Astrocyte (in vitro differentiated cells and primary cell): Measurements from ENCODE around the gene APOC4. TPM values are rescaled to one million over a fixed set of nuclear protein-coding genes. Genes with fewer than 3 reads are reported as not detected.

ENCODE experiments used
- DNase-seq: peaks from one replicate; pipeline ENCODE4 v3.0.0-alpha.2; 2010; ENCODE audit warnings: low read depth
- FAIRE-seq: peaks from 2 replicates; lab custom pipeline; 2011; peaks lifted over from hg19 to GRCh38; lab: Jason Lieb, UNC
- H2AFZ ChIP-seq: 2 replicates; pipeline ENCODE4 v1.6.0; 2012; ENCODE audit warnings: low read depth, low read length, inconsistent platforms
- H3K27ac ChIP-seq: 2 replicates; pipeline ENCODE4 v1.5.1; 2011; ENCODE audit warnings: low read depth, low read length, inconsistent platforms
- H3K27me3 ChIP-seq: 2 replicates; pipeline ENCODE4 v1.6.0; 2011; ENCODE audit warnings: low read length, inconsistent platforms; ENCODE audit not compliant: insufficient read depth
- H3K36me3 ChIP-seq: 2 replicates; pipeline ENCODE4 v1.5.1; 2011; ENCODE audit warnings: low read length, inconsistent platforms; ENCODE audit not compliant: insufficient read depth
- H3K4me1 ChIP-seq: 2 replicates; pipeline ENCODE4 v1.5.1; 2011; ENCODE audit warnings: low read length, inconsistent platforms; ENCODE audit not compliant: insufficient read depth
- H3K4me2 ChIP-seq: 2 replicates; pipeline ENCODE4 v1.6.0; 2012; ENCODE audit warnings: low read length, inconsistent platforms
- H3K4me3 ChIP-seq: 2 replicates; pipeline ENCODE4 v1.5.1; 2011; ENCODE audit warnings: low read depth, mild to moderate bottlenecking, low read length, inconsistent platforms; ENCODE audit not compliant: insufficient read depth
- H3K79me2 ChIP-seq: 2 replicates; pipeline ENCODE4 v1.6.0; 2012; ENCODE audit warnings: mild to moderate bottlenecking, low read length, inconsistent platforms; ENCODE audit not compliant: insufficient read depth
- H3K9ac ChIP-seq: 2 replicates; pipeline ENCODE4 v1.6.0; 2012; ENCODE audit warnings: mild to moderate bottlenecking, low read length, inconsistent platforms
- H3K9me3 ChIP-seq: 2 replicates; pipeline ENCODE4 v1.5.1; 2012; ENCODE audit warnings: low read depth, mild to moderate bottlenecking, low read length, inconsistent platforms; ENCODE audit not compliant: insufficient read depth
- H4K20me1 ChIP-seq: 2 replicates; pipeline ENCODE4 v1.6.0; 2012; ENCODE audit warnings: low read length, inconsistent platforms; ENCODE audit not compliant: insufficient read depth
- H3K27ac Mint-ChIP-seq: one replicate; pipeline ENCODE4 v1.8.0; 2021; ENCODE audit warnings: mild to moderate bottlenecking, mixed read lengths; ENCODE audit not compliant: unreplicated experiment
- H3K27me3 Mint-ChIP-seq: one replicate; pipeline ENCODE4 v1.8.0; 2021; ENCODE audit warnings: low read depth, mixed read lengths; ENCODE audit not compliant: unreplicated experiment
- H3K36me3 Mint-ChIP-seq: one replicate; pipeline ENCODE4 v1.8.0; 2021; ENCODE audit warnings: low read depth, mixed read lengths; ENCODE audit not compliant: unreplicated experiment
- H3K4me1 Mint-ChIP-seq: one replicate; pipeline ENCODE4 v1.8.0; 2021; ENCODE audit warnings: low read depth, mixed read lengths; ENCODE audit not compliant: unreplicated experiment
- H3K4me3 Mint-ChIP-seq: one replicate; pipeline ENCODE4 v1.8.0; 2021; ENCODE audit warnings: mild to moderate bottlenecking, moderate library complexity, mixed read lengths; ENCODE audit not compliant: unreplicated experiment
- H3K9me3 Mint-ChIP-seq: one replicate; pipeline ENCODE4 v1.8.0; 2021; ENCODE audit warnings: mild to moderate bottlenecking, mixed read lengths; ENCODE audit not compliant: unreplicated experiment
- EZH2 ChIP-seq: IDR thresholded peaks from 2 replicates; pipeline ENCODE4 v1.6.1; 2012; ENCODE audit warnings: mild to moderate bottlenecking, low read length, inconsistent platforms; ENCODE audit not compliant: insufficient read depth
- total RNA-seq: library from RNA; stranded (reverse); gene quantifications from 2 replicates; pipeline ENCODE4 v1.2.1, GENCODE V29; 2021
- TF ChIP-seq, protein P1 (sequence below): IDR thresholded peaks from 2 replicates; pipeline ENCODE4 v1.5.1; 2011; ENCODE audit warnings: low read depth, mild to moderate bottlenecking, inconsistent platforms, low read length, moderate library complexity; ENCODE audit not compliant: insufficient read depth

The APOC4 gene
- total RNA-seq, 1 donor from 2014 or later = not detected

DNA sequence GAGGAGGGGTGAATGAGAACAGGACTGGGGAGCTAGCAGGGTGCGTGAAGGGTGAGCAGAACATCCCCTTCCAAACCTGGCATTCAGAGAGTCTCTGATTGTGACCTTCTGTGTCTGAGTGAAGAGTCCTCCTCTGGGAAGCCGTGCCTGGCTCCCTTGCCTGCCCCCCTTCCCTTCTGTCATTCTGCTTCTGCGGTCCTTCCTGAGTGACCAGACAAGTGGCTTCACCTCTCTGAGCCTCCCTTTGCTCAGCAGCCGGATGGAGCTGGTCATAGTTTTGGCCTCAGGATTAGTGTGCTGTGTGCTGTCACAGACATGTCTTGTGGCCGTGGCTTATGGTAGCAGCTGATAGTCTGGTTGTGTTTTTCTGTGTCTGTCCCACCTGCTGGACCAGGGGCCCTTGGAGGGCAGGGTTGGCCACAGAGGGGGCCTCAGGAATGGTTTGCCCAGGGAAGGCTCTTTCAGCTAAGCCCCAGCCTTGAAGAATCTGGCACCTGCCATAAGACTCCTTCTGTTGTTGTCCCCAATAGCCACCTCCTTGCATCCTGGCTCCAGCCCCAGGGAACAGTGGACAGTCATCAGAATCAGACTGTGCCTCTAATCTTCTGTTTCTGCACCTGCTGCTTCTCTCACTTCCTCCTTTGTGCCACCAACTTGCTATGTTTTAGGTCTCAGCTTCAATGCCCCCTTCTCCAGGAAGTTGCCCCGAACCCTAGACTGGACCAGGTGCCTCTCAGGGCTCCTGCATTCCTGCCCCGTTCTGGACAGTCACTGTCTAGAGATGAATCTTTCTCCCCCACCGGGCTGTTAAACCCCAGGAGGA lies 19.1 kb downstream of the APOC4 start:
- Mint-ChIP-seq H3K4me3 (no peak overlapping the region), H3K27me3 (no peaks in the 10 kb centered on the region), H3K9me3 (no peaks in the 10 kb centered on the region), H3K36me3 (peaks cover 11% of the 10 kb centered on the region), H3K4me1 (peaks cover 20% of the 10 kb centered on the region), H3K27ac (peak overlapping the region; percentile 73)
- peaks cover 66% of the 10 kb centered on the region for H4K20me1 ChIP-seq
- TF ChIP-seq, protein P1, sequence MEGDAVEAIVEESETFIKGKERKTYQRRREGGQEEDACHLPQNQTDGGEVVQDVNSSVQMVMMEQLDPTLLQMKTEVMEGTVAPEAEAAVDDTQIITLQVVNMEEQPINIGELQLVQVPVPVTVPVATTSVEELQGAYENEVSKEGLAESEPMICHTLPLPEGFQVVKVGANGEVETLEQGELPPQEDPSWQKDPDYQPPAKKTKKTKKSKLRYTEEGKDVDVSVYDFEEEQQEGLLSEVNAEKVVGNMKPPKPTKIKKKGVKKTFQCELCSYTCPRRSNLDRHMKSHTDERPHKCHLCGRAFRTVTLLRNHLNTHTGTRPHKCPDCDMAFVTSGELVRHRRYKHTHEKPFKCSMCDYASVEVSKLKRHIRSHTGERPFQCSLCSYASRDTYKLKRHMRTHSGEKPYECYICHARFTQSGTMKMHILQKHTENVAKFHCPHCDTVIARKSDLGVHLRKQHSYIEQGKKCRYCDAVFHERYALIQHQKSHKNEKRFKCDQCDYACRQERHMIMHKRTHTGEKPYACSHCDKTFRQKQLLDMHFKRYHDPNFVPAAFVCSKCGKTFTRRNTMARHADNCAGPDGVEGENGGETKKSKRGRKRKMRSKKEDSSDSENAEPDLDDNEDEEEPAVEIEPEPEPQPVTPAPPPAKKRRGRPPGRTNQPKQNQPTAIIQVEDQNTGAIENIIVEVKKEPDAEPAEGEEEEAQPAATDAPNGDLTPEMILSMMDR = no peak
- TF ChIP-seq EZH2 = no peak
- H3K27ac ChIP-seq = no peak overlapping the region
- H3K9ac ChIP-seq = no peak overlapping the region
- peaks cover 7% of the 10 kb centered on the region for H3K4me1 ChIP-seq
- no peaks in the 10 kb centered on the region for H3K9me3 ChIP-seq
- DNase-seq (no peak), FAIRE-seq (no peak)
- H3K27me3 ChIP-seq = no peaks in the 10 kb centered on the region
- no peak overlapping the region for H3K4me2 ChIP-seq
- H3K36me3 ChIP-seq = peaks cover 10% of the 10 kb centered on the region
- no peak overlapping the region for H3K4me3 ChIP-seq
- H3K79me2 ChIP-seq = peaks cover 68% of the 10 kb centered on the region
- H2AFZ ChIP-seq = no peak overlapping the region

DNA sequence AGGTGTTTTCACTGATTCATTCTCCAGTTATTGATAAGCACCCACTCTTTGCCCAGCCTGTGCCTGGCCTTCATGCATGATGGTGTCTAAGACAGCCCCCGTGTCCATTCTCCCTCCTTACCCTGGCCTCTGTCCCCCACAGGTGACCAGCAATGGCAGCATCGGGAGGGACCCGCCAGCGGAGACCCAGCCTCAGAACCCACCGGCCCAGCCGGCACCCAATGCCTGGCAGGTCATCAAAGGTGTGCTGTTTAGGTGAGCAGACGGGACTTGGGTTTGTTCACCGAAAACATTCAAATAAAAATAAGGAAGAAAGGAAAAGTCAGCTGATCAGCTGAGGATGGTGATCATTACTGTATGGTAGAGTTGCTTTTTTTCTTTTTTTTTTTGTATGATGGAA lies 19.8 kb downstream of the APOC4 start:
- no peak overlapping the region for H3K4me2 ChIP-seq
- H3K4me3 Mint-ChIP-seq = no peak overlapping the region
- H2AFZ ChIP-seq = no peak overlapping the region
- peaks cover under 1% of the 10 kb centered on the region for H3K4me1 ChIP-seq
- no peaks in the 10 kb centered on the region for H3K9me3 ChIP-seq
- DNase-seq (no peak), FAIRE-seq (no peak)
- no peaks in the 10 kb centered on the region for H3K27me3 Mint-ChIP-seq
- peaks cover 18% of the 10 kb centered on the region for H3K4me1 Mint-ChIP-seq
- peaks cover 61% of the 10 kb centered on the region for H3K79me2 ChIP-seq
- H3K9ac ChIP-seq = no peak overlapping the region
- no peak overlapping the region for H3K27ac Mint-ChIP-seq
- no peak overlapping the region for H3K4me3 ChIP-seq
- peaks cover 10% of the 10 kb centered on the region for H3K36me3 ChIP-seq
- TF ChIP-seq, protein P1 = no peak
- TF ChIP-seq EZH2 = no peak
- no peaks in the 10 kb centered on the region for H3K9me3 Mint-ChIP-seq
- no peaks in the 10 kb centered on the region for H3K27me3 ChIP-seq
- peaks cover 11% of the 10 kb centered on the region for H3K36me3 Mint-ChIP-seq
- H4K20me1 ChIP-seq = peaks cover 59% of the 10 kb centered on the region
- H3K27ac ChIP-seq = no peak overlapping the region

- Histone ChIP-seq H3K4me1 (no peaks in the 10 kb centered on the region), H2AFZ (no peak overlapping the region), H3K4me2 (no peak overlapping the region), H3K36me3 (peaks cover 15% of the 10 kb centered on the region), H3K9me3 (no peaks in the 10 kb centered on the region), H3K27ac (no peak overlapping the region), H4K20me1 (peaks cover 30% of the 10 kb centered on the region), H3K9ac (no peak overlapping the region), H3K4me3 (no peak overlapping the region), H3K79me2 (peaks cover 17% of the 10 kb centered on the region), H3K27me3 (no peaks in the 10 kb centered on the region)
- no peak for TF ChIP-seq EZH2
- H3K4me1 Mint-ChIP-seq = no peaks in the 10 kb centered on the region
- FAIRE-seq = no peak
- no peak for DNase-seq
- H3K27me3 Mint-ChIP-seq = no peaks in the 10 kb centered on the region
- no peak overlapping the region for H3K4me3 Mint-ChIP-seq
- no peak overlapping the region for H3K27ac Mint-ChIP-seq
- H3K36me3 Mint-ChIP-seq = peaks cover 4% of the 10 kb centered on the region
- no peaks in the 10 kb centered on the region for H3K9me3 Mint-ChIP-seq
Observed at GRCh38 chr19:44968118-44968517, 26.1 kb downstream of the APOC4 start.
